ENCODE data around the gene SLC16A12.

Gene SLC16A12

DNA sequence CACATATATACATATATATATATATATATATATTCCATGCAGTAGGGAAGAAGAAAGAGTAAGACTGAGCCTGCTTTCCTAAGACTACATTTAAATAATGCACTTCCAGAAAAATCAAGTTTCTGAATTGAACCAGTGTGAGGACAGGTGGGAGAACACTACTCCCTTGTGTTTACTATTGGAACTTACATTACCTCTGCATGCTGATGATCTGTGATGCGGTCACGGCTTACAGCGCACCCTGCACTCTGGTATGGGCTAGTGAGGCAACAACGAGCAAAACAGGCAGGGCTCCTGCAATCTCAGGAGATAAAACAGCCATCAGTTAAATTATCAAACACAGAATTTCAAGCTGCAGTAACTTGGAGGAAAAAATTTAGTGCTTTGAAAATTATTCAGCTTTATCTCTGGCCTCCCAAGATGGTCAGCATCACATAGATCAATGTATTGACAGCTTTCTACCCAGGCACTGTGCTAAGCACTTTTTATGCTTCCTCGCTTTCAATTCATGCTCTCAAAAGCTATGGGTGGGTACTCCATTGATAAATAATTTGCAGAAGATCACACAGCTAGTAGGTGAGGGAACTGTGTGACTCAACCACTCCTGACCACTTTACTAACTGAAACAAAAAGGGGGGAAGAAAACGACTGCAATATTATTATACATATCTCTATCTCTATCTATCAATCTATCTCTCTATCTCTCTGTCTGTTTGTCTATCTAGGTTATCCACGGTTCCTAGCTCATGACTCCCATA is 20.5 kb upstream of the SLC16A12 start:
- H3K4me1 ChIP-seq (ENCODE audit: insufficient read depth, poor library complexity, severe bottlenecking) = peaks cover 19% of the 10 kb centered on the region
- TF ChIP-seq, protein P1, sequence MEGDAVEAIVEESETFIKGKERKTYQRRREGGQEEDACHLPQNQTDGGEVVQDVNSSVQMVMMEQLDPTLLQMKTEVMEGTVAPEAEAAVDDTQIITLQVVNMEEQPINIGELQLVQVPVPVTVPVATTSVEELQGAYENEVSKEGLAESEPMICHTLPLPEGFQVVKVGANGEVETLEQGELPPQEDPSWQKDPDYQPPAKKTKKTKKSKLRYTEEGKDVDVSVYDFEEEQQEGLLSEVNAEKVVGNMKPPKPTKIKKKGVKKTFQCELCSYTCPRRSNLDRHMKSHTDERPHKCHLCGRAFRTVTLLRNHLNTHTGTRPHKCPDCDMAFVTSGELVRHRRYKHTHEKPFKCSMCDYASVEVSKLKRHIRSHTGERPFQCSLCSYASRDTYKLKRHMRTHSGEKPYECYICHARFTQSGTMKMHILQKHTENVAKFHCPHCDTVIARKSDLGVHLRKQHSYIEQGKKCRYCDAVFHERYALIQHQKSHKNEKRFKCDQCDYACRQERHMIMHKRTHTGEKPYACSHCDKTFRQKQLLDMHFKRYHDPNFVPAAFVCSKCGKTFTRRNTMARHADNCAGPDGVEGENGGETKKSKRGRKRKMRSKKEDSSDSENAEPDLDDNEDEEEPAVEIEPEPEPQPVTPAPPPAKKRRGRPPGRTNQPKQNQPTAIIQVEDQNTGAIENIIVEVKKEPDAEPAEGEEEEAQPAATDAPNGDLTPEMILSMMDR (IDR thresholded peaks at IDR 0.05; ENCODE audit: poor library complexity, severe bottlenecking) = peak; percentile 38
- no peak for DNase-seq (ENCODE audit: low spot score)
- H3K27ac ChIP-seq (ENCODE audit: poor library complexity, severe bottlenecking) = no peak overlapping the region
- no peaks in the 10 kb centered on the region for H3K36me3 ChIP-seq (ENCODE audit: low read depth)
- no peaks in the 10 kb centered on the region for H3K9me3 ChIP-seq (ENCODE audit: severe bottlenecking)
- no peak overlapping the region for H3K4me3 ChIP-seq (ENCODE audit: severe bottlenecking)
- no peaks in the 10 kb centered on the region for H3K27me3 ChIP-seq (ENCODE audit: insufficient read depth, poor library complexity, severe bottlenecking)
- ATAC-seq (ENCODE audit: low read depth) = peak; percentile 52; the same call in 2 of the 3 replicates

DNA sequence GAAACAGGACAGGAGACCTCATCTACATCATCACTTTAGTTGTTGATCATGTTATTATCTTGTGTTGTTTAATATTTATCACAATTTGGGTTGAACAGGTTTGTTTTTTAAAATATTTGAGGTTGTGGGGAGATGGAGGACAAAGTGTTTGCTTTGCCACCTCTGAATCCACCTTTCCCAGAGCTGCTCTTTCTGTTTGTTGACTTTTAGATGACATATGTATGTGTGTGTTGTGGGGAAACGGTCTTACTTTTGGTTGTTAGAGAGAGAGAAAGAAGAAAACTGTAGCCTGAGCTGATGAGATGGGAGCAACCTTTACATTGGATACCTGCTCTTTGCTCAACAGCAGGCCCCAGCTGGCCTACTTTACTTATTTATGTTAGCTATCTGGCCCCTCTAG is 19.0 kb upstream of the SLC16A12 start:
- H3K27me3 ChIP-seq (ENCODE audit: insufficient read depth, poor library complexity, severe bottlenecking) = no peaks in the 10 kb centered on the region
- no peak overlapping the region for H3K4me3 ChIP-seq (ENCODE audit: severe bottlenecking)
- H3K9me3 ChIP-seq (ENCODE audit: severe bottlenecking) = no peaks in the 10 kb centered on the region
- no peak for DNase-seq (ENCODE audit: low spot score)
- no peak for ATAC-seq (ENCODE audit: low read depth)
- TF ChIP-seq, protein P1 (IDR thresholded peaks at IDR 0.05; ENCODE audit: poor library complexity, severe bottlenecking) = no peak
- peak overlapping the region; percentile 66 for H3K27ac ChIP-seq (ENCODE audit: poor library complexity, severe bottlenecking)
- peaks cover 26% of the 10 kb centered on the region for H3K4me1 ChIP-seq (ENCODE audit: insufficient read depth, poor library complexity, severe bottlenecking)
- no peaks in the 10 kb centered on the region for H3K36me3 ChIP-seq (ENCODE audit: low read depth)

DNA sequence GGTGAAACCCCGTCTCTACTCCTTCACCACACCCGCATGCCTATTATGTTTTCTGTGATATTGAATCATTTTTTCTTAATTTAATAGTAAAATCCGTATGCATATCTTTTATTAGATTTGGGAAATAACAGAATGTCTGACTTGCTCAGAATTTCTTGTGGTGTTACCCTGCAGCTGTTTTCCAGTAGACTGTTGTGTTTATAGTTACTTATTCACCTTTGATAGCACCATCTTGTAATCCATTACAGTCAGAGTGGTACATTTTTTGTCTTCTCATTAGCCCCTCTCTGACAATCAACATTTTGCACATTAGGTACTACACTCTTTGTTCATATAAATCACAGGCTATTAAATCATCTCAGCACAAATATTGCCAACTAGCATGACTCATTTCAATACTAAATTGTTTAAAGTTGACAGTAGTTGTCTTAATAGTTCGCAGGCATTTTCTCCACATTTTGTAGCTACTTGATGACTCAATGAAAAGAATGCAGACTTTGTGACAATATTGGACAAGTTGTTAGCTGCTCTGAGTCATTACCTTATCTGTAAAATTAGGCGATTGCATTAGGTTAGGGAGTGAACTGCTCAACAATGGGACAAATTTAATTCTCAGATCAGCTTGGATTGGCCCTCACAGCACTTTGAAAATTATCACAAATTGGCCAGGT is 17.8 kb upstream of the SLC16A12 start:
- no peaks in the 10 kb centered on the region for H3K27me3 ChIP-seq (ENCODE audit: insufficient read depth, poor library complexity, severe bottlenecking)
- no peaks in the 10 kb centered on the region for H3K9me3 ChIP-seq (ENCODE audit: severe bottlenecking)
- TF ChIP-seq, protein P1 (IDR thresholded peaks at IDR 0.05; ENCODE audit: poor library complexity, severe bottlenecking) = no peak
- H3K4me3 ChIP-seq (ENCODE audit: severe bottlenecking) = no peak overlapping the region
- no peaks in the 10 kb centered on the region for H3K36me3 ChIP-seq (ENCODE audit: low read depth)
- H3K27ac ChIP-seq (ENCODE audit: poor library complexity, severe bottlenecking) = peak overlapping the region; percentile 66
- ATAC-seq (ENCODE audit: low read depth) (peak; percentile 82), DNase-seq (ENCODE audit: low spot score) (no peak)
- H3K4me1 ChIP-seq (ENCODE audit: insufficient read depth, poor library complexity, severe bottlenecking) = peaks cover 33% of the 10 kb centered on the region

DNA sequence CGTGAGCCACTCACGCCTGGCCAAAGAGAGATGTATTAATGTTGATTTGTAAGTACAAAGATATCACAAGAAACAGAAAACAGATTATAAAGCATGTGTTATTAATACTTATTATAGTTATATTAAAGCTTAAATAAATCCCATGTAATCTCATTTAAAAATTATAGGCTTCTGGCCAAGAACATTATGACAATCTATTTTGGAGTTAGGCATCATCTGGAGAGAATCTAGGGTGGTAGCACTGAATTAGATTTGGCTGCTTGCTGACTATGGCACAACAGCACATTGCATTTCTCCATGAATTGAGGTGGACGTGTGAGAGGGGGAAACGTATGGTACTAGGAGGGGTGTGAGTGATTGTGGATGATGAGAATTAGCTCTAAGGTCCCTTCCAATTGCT is 16.8 kb upstream of the SLC16A12 start:
- Histone ChIP-seq H3K9me3 (ENCODE audit: severe bottlenecking) (no peaks in the 10 kb centered on the region), H3K36me3 (ENCODE audit: low read depth) (no peaks in the 10 kb centered on the region), H3K27me3 (ENCODE audit: insufficient read depth, poor library complexity, severe bottlenecking) (no peaks in the 10 kb centered on the region), H3K27ac (ENCODE audit: poor library complexity, severe bottlenecking) (peak overlapping the region; percentile 66), H3K4me3 (ENCODE audit: severe bottlenecking) (no peak overlapping the region), H3K4me1 (ENCODE audit: insufficient read depth, poor library complexity, severe bottlenecking) (peaks cover 33% of the 10 kb centered on the region)
- ATAC-seq (ENCODE audit: low read depth) (no peak), DNase-seq (ENCODE audit: low spot score) (no peak)
- TF ChIP-seq, protein P1 (IDR thresholded peaks at IDR 0.05; ENCODE audit: poor library complexity, severe bottlenecking) = no peak

DNA sequence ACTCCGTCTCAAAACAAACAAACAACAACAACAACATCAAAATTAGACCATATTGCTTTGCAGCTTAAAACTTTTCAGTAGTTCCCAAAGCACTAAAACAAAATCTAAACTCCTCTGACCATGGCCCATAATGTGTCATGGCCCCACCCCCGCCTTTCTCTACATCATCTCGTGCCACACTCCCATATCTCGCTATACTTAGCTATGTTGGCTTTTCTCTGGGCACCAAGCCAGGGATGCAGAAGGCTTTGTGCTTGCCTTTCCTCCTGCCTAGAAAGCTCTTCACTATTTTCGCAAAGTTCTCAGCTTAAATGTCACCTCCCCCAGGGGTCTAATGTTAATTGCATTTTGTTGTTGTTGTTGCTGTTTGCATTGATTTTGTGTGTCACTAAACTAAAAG is 15.1 kb upstream of the SLC16A12 start:
- H3K9me3 ChIP-seq (ENCODE audit: severe bottlenecking) = no peaks in the 10 kb centered on the region
- peaks cover 33% of the 10 kb centered on the region for H3K4me1 ChIP-seq (ENCODE audit: insufficient read depth, poor library complexity, severe bottlenecking)
- TF ChIP-seq, protein P1 (IDR thresholded peaks at IDR 0.05; ENCODE audit: poor library complexity, severe bottlenecking) = no peak
- no peaks in the 10 kb centered on the region for H3K27me3 ChIP-seq (ENCODE audit: insufficient read depth, poor library complexity, severe bottlenecking)
- no peak overlapping the region for H3K27ac ChIP-seq (ENCODE audit: poor library complexity, severe bottlenecking)
- ATAC-seq (ENCODE audit: low read depth) = no peak
- H3K36me3 ChIP-seq (ENCODE audit: low read depth) = no peaks in the 10 kb centered on the region
- H3K4me3 ChIP-seq (ENCODE audit: severe bottlenecking) = no peak overlapping the region
- no peak for DNase-seq (ENCODE audit: low spot score)

Data from RWPE2 (cell line).